OCI-LY1 (cell line): Measurements from ENCODE around the gene ARHGEF11.

Experiments
- H2AFZ ChIP-seq: fragments of 200-600 bp; sonication (generic), shearing (Covaris generic); 2 replicates; pipeline ENCODE4 v1.6.0; 2014; ENCODE audit warnings: antibody characterized with exemption, mild to moderate bottlenecking, low read length
- H3F3A ChIP-seq: fragments of 200-600 bp; sonication (generic), shearing (Covaris generic); 2 replicates; pipeline ENCODE4 v1.6.0; 2014; ENCODE audit warnings: mild to moderate bottlenecking, antibody characterized with exemption, low read length, moderate library complexity; ENCODE audit not compliant: insufficient read depth
- H3K27ac ChIP-seq: fragments of 200-600 bp; sonication (generic); 2 replicates; pipeline ENCODE4 v1.5.1; 2014; ENCODE audit warnings: low read length, mixed run types, mild to moderate bottlenecking, low read depth; ENCODE audit not compliant: poor library complexity, severe bottlenecking
- H3K27me3 ChIP-seq: fragments of 200-600 bp; sonication (generic); 2 replicates; pipeline ENCODE4 v1.6.0; 2014; ENCODE audit warnings: antibody characterized with exemption, mild to moderate bottlenecking, low read length, moderate library complexity; ENCODE audit not compliant: insufficient read depth
- H3K36me3 ChIP-seq: fragments of 200-600 bp; sonication (generic); 2 replicates; pipeline ENCODE4 v1.6.1; 2014; ENCODE audit warnings: mild to moderate bottlenecking, antibody characterized with exemption, low read length, moderate library complexity, mixed read lengths; ENCODE audit not compliant: insufficient read depth
- H3K4me1 ChIP-seq: fragments of 200-600 bp; sonication (generic); 2 replicates; pipeline ENCODE4 v1.5.1; 2014; ENCODE audit warnings: mild to moderate bottlenecking, low read length, moderate library complexity; ENCODE audit not compliant: insufficient read depth, severe bottlenecking
- H3K4me2 ChIP-seq: fragments of 200-600 bp; sonication (generic), shearing (Covaris generic); 2 replicates; pipeline ENCODE4 v1.6.1; 2014; ENCODE audit warnings: low read length
- H3K4me3 ChIP-seq: fragments of 200-600 bp; sonication (generic); 2 replicates; pipeline ENCODE4 v1.5.1; 2014; ENCODE audit warnings: low read length, low read depth, mild to moderate bottlenecking, mixed read lengths; ENCODE audit not compliant: poor library complexity, severe bottlenecking
- H3K79me2 ChIP-seq: fragments of 200-600 bp; shearing (Covaris generic); 2 replicates; pipeline ENCODE4 v1.6.1; 2016; ENCODE audit warnings: mixed run types, low read length, mixed read lengths; ENCODE audit not compliant: insufficient read depth
- H3K9ac ChIP-seq: fragments of 200-600 bp; sonication (generic), shearing (Covaris generic); 2 replicates; pipeline ENCODE4 v1.6.1; 2014; ENCODE audit warnings: mild to moderate bottlenecking, low read length, mixed read lengths
- H3K9me2 ChIP-seq: fragments of 200-600 bp; sonication (generic), shearing (Covaris generic); 2 replicates; pipeline ENCODE4 v1.6.1; 2014; ENCODE audit warnings: low read depth, mild to moderate bottlenecking, low read length, mixed read lengths
- H3K9me3 ChIP-seq: fragments of 200-600 bp; shearing (Covaris generic); 2 replicates; pipeline ENCODE4 v1.6.1; 2014; ENCODE audit warnings: low read length, mixed read lengths
- H4K20me1 ChIP-seq: fragments of 200-600 bp; sonication (generic), shearing (Covaris generic); 2 replicates; pipeline ENCODE4 v1.6.0; 2016; ENCODE audit warnings: mild to moderate bottlenecking, low read length; ENCODE audit not compliant: insufficient read depth
- CTCF ChIP-seq: fragments of 200-600 bp; sonication (generic), shearing (Covaris generic); IDR thresholded peaks from 2 replicates; pipeline ENCODE4 v1.5.1; 2017; ENCODE audit warnings: mild to moderate bottlenecking, antibody characterized with exemption, low read length, moderate library complexity, mixed read lengths
- EZH2 ChIP-seq: fragments of 200-600 bp; sonication (generic), shearing (Covaris generic); IDR thresholded peaks from 2 replicates; pipeline ENCODE4 v1.8.0; 2017; ENCODE audit warnings: borderline replicate concordance, mixed run types, mild to moderate bottlenecking, antibody characterized with exemption, low read length, moderate library complexity, mixed read lengths

The ARHGEF11 gene

GRCh38 chr1:156923670-156924477, 121.7 kb downstream of the ARHGEF11 start:
- Histone ChIP-seq H3K27ac (no peak overlapping the region), H3K27me3 (peaks cover 4% of the 10 kb centered on the region; the same call in 1 of the 2 replicates), H4K20me1 (no peaks in the 10 kb centered on the region), H2AFZ (no peak overlapping the region), H3F3A (no peaks in the 10 kb centered on the region), H3K4me3 (no peak overlapping the region), H3K9me3 (no peaks in the 10 kb centered on the region), H3K79me2 (no peaks in the 10 kb centered on the region), H3K9ac (no peak overlapping the region), H3K9me2 (no peaks in the 10 kb centered on the region), H3K36me3 (no peaks in the 10 kb centered on the region), H3K4me2 (no peak overlapping the region), H3K4me1 (no peaks in the 10 kb centered on the region)
- TF ChIP-seq EZH2 (no peak), CTCF (no peak)

- H4K20me1 ChIP-seq = no peaks in the 10 kb centered on the region
- no peak overlapping the region for H2AFZ ChIP-seq
- no peak overlapping the region for H3K27ac ChIP-seq
- no peak overlapping the region for H3K9ac ChIP-seq
- H3K4me2 ChIP-seq = no peak overlapping the region
- H3K9me2 ChIP-seq = no peaks in the 10 kb centered on the region
- H3K79me2 ChIP-seq = no peaks in the 10 kb centered on the region
- H3K9me3 ChIP-seq = no peaks in the 10 kb centered on the region
- H3K27me3 ChIP-seq = peaks cover 3% of the 10 kb centered on the region; the same call in 1 of the 2 replicates
- no peak for TF ChIP-seq CTCF
- TF ChIP-seq EZH2 = no peak
- no peaks in the 10 kb centered on the region for H3K4me1 ChIP-seq
- no peaks in the 10 kb centered on the region for H3K36me3 ChIP-seq
- no peaks in the 10 kb centered on the region for H3F3A ChIP-seq
- H3K4me3 ChIP-seq = no peak overlapping the region
Measured at GRCh38 chr1:156922986-156923669, 122.4 kb downstream of the ARHGEF11 start.

GRCh38 chr1:156921053-156921529, 124.5 kb downstream of the ARHGEF11 start:
- no peak overlapping the region for H3K4me2 ChIP-seq
- TF ChIP-seq CTCF (no peak), EZH2 (no peak)

More at GRCh38 chr1:156921053-156921529, 124.5 kb downstream of the ARHGEF11 start:
- Histone ChIP-seq H3F3A (no peaks in the 10 kb centered on the region), H3K9me3 (no peaks in the 10 kb centered on the region), H3K9ac (no peak overlapping the region), H3K9me2 (no peaks in the 10 kb centered on the region), H3K27ac (no peak overlapping the region), H3K4me3 (no peak overlapping the region), H3K27me3 (peaks cover 3% of the 10 kb centered on the region; the same call in 1 of the 2 replicates), H3K36me3 (no peaks in the 10 kb centered on the region), H4K20me1 (no peaks in the 10 kb centered on the region), H3K79me2 (no peaks in the 10 kb centered on the region), H2AFZ (no peak overlapping the region), H3K4me1 (no peaks in the 10 kb centered on the region)
